ENCODE results near the gene LYRM7. TPM values are rescaled to one million over a fixed set of nuclear protein-coding genes. Genes with fewer than 3 reads are reported as not detected.

LYRM7 gene
- total RNA-seq, 2 experiments from 2014 or later: 14.4 to 25.5 TPM

GRCh38 chr5:131196331-131196730 is 25.6 kb downstream of the LYRM7 start:
- no peak overlapping the region for H3K4me3 ChIP-seq (ENCODE audit: low read depth, low read length, poor library complexity, severe bottlenecking)
- no peak overlapping the region for H3K4me2 ChIP-seq (ENCODE audit: low read length)
- CTCF ChIA-PET (ENCODE audit: unreplicated experiment): no interaction called here
- H3K79me2 ChIP-seq (ENCODE audit: insufficient read depth, low read depth, low read length): no peaks in the 10 kb centered on the region
- intact Hi-C loops (cut with micrococcal nuclease; ENCODE audit: unreplicated experiment): no loop called here
- POLR2A ChIA-PET: interaction anchor here (0.5 to 1.6 kb wide), 4 partner anchors 16 to 451 kb away, joined by 3 to 6 read pairs (median 5); no protein-coding TSS in a partner anchor
- no peak overlapping the region for H2AFZ ChIP-seq (ENCODE audit: low read length)
- H3K4me1 ChIP-seq (ENCODE audit: insufficient read depth, low read length, poor library complexity, severe bottlenecking): no peaks in the 10 kb centered on the region
- no peaks in the 10 kb centered on the region for H3K9me3 ChIP-seq (ENCODE audit: low read length)
- BruUV-seq (replicated peaks): no TSS peak
- H3K36me3 ChIP-seq (ENCODE audit: insufficient read depth, low read length): peaks cover 14% of the 10 kb centered on the region
- no peak for DNase-seq (ENCODE audit: low spot score)
- H3K27ac ChIP-seq (ENCODE audit: low read depth, low read length, poor library complexity, severe bottlenecking): no peak overlapping the region
- H3K9me2 ChIP-seq (ENCODE audit: insufficient read depth, low read length): no peaks in the 10 kb centered on the region
- H4K20me1 ChIP-seq (ENCODE audit: insufficient read depth, low read length): no peaks in the 10 kb centered on the region
- no peak for TF ChIP-seq EZH2phosphoT487 (IDR thresholded peaks at IDR 0.05; ENCODE audit: borderline replicate concordance, low read depth, low read length)
- no peak for TF ChIP-seq CTCF (conservative IDR thresholded peaks at IDR 0.05; ENCODE audit: low read length)

GRCh38 chr5:131198625-131199024 is 27.9 kb downstream of the LYRM7 start:
- no TSS peak for BruUV-seq (replicated peaks)
- Histone ChIP-seq H3K27ac (ENCODE audit: low read depth, low read length, poor library complexity, severe bottlenecking) (no peak overlapping the region), H3K79me2 (ENCODE audit: insufficient read depth, low read depth, low read length) (no peaks in the 10 kb centered on the region), H3K9me2 (ENCODE audit: insufficient read depth, low read length) (no peaks in the 10 kb centered on the region), H3K4me2 (ENCODE audit: low read length) (no peak overlapping the region), H2AFZ (ENCODE audit: low read length) (no peak overlapping the region), H4K20me1 (ENCODE audit: insufficient read depth, low read length) (no peaks in the 10 kb centered on the region), H3K4me1 (ENCODE audit: insufficient read depth, low read length, poor library complexity, severe bottlenecking) (no peaks in the 10 kb centered on the region), H3K36me3 (ENCODE audit: insufficient read depth, low read length) (peaks cover 23% of the 10 kb centered on the region), H3K4me3 (ENCODE audit: low read depth, low read length, poor library complexity, severe bottlenecking) (no peak overlapping the region), H3K9me3 (ENCODE audit: low read length) (no peaks in the 10 kb centered on the region)
- intact Hi-C loops (cut with micrococcal nuclease; ENCODE audit: unreplicated experiment): no loop called here
- ChIA-PET POLR2A (interaction anchor here (0.9 to 1.6 kb wide), 3 partner anchors 11 to 54 kb away, joined by 3 to 6 read pairs (median 3); no protein-coding TSS in a partner anchor), CTCF (ENCODE audit: unreplicated experiment) (no interaction called here)
- TF ChIP-seq EZH2phosphoT487 (IDR thresholded peaks at IDR 0.05; ENCODE audit: borderline replicate concordance, low read depth, low read length) (no peak), CTCF (conservative IDR thresholded peaks at IDR 0.05; ENCODE audit: low read length) (no peak)
- no peak for DNase-seq (ENCODE audit: low spot score)

GRCh38 chr5:131200560-131200959 is 29.8 kb downstream of the LYRM7 start:
- H3K9me2 ChIP-seq (ENCODE audit: insufficient read depth, low read length): no peaks in the 10 kb centered on the region
- CTCF ChIA-PET (ENCODE audit: unreplicated experiment): no interaction called here
- no peaks in the 10 kb centered on the region for H3K79me2 ChIP-seq (ENCODE audit: insufficient read depth, low read depth, low read length)
- peaks cover 23% of the 10 kb centered on the region for H3K36me3 ChIP-seq (ENCODE audit: insufficient read depth, low read length)
- TF ChIP-seq CTCF (conservative IDR thresholded peaks at IDR 0.05; ENCODE audit: low read length) (no peak), EZH2phosphoT487 (IDR thresholded peaks at IDR 0.05; ENCODE audit: borderline replicate concordance, low read depth, low read length) (no peak)
- no TSS peak for BruUV-seq (replicated peaks)
- H2AFZ ChIP-seq (ENCODE audit: low read length): no peak overlapping the region
- no peak overlapping the region for H3K4me3 ChIP-seq (ENCODE audit: low read depth, low read length, poor library complexity, severe bottlenecking)
- H3K4me2 ChIP-seq (ENCODE audit: low read length): no peak overlapping the region
- H3K4me1 ChIP-seq (ENCODE audit: insufficient read depth, low read length, poor library complexity, severe bottlenecking): no peaks in the 10 kb centered on the region
- no peak for DNase-seq (ENCODE audit: low spot score)
- no peaks in the 10 kb centered on the region for H3K9me3 ChIP-seq (ENCODE audit: low read length)
- H4K20me1 ChIP-seq (ENCODE audit: insufficient read depth, low read length): no peaks in the 10 kb centered on the region
- no peak overlapping the region for H3K27ac ChIP-seq (ENCODE audit: low read depth, low read length, poor library complexity, severe bottlenecking)
- POLR2A ChIA-PET: no interaction called here
- intact Hi-C loops (cut with micrococcal nuclease; ENCODE audit: unreplicated experiment): no loop called here
